Fibroblast of lung (primary cell): ENCODE measurements around the gene MAP7.

ENCODE experiments used
- EZH2 ChIP-seq: IDR thresholded peaks from 2 replicates; pipeline ENCODE4 v1.5.1; 2012; ENCODE audit warnings: low read length, control low read depth, mild to moderate bottlenecking; ENCODE audit errors: missing control alignments
- TF ChIP-seq, protein P1 (sequence below), 2 donors: IDR thresholded peaks in 1 of 2; conservative IDR thresholded peaks in 1 of 2; 1 replicate in 1 of 2; 2 replicates in 1 of 2; pipeline ENCODE4 v1.5.1; 2011 to 2012; ENCODE audit warnings: low read length in 2 of 2, control low read depth in 1 of 2, inconsistent platforms in 1 of 2, low read depth in 1 of 2, mild to moderate bottlenecking in 1 of 2

GRCh38 chr6:136412410-136412809, 137.8 kb downstream of the MAP7 start:
- TF ChIP-seq, protein P1, sequence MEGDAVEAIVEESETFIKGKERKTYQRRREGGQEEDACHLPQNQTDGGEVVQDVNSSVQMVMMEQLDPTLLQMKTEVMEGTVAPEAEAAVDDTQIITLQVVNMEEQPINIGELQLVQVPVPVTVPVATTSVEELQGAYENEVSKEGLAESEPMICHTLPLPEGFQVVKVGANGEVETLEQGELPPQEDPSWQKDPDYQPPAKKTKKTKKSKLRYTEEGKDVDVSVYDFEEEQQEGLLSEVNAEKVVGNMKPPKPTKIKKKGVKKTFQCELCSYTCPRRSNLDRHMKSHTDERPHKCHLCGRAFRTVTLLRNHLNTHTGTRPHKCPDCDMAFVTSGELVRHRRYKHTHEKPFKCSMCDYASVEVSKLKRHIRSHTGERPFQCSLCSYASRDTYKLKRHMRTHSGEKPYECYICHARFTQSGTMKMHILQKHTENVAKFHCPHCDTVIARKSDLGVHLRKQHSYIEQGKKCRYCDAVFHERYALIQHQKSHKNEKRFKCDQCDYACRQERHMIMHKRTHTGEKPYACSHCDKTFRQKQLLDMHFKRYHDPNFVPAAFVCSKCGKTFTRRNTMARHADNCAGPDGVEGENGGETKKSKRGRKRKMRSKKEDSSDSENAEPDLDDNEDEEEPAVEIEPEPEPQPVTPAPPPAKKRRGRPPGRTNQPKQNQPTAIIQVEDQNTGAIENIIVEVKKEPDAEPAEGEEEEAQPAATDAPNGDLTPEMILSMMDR (conservative IDR thresholded peaks at IDR 0.05 in 1 of 2, IDR thresholded peaks at IDR 0.05 in 1 of 2; ENCODE audit: low read depth in 1 of 2, low read length in 2 of 2): no peak
- no peak for TF ChIP-seq EZH2
